ENCODE results near the gene ZCCHC24.

- TF ChIP-seq CTCF (IDR thresholded peaks at IDR 0.05) (no peak), ZFX (IDR thresholded peaks at IDR 0.05; ENCODE audit: borderline replicate concordance) (no peak)
Observed at GRCh38 chr10:79490400-79491142, 45.1 kb upstream of the ZCCHC24 start.
